Activated naive CD8-positive, alpha-beta T cell treated with anti-CD3 and anti-CD28 coated beads, Interleukin-2, amount 10 ng/mL, durations not matched to agents 7 days and 5 days (primary cell): Measurements from ENCODE around the gene C2CD4D. TPM values are rescaled to one million over a fixed set of nuclear protein-coding genes. Genes with fewer than 3 reads are reported as not detected.

Experiments used
- ATAC-seq: fragments of 150-1000 bp; cut with Tn5 transposase; one replicate; pipeline ENCODE4 v1.10.0; 2021; ENCODE audit warnings: low read depth, moderate library complexity
- POLR2A ChIA-PET: fragments of 350-600 bp; sonication (Branson Sonifier 250); formaldehyde crosslinking; loops from one replicate; lab custom pipeline; 2021; ENCODE audit warnings: antibody characterized with exemption; lab: Charles Lee
- DNase-seq: peaks from one replicate; pipeline ENCODE4 v3.0.0; 2021
- H3K27ac Mint-ChIP-seq: one replicate; pipeline ENCODE4 v1.8.0; 2022; ENCODE audit warnings: mild to moderate bottlenecking, mixed read lengths
- H3K27me3 Mint-ChIP-seq: one replicate; pipeline ENCODE4 v1.8.0; 2022; ENCODE audit warnings: mild to moderate bottlenecking, moderate library complexity, mixed read lengths
- H3K36me3 Mint-ChIP-seq: one replicate; pipeline ENCODE4 v1.8.0; 2021; ENCODE audit warnings: mild to moderate bottlenecking, mixed read lengths
- H3K4me1 Mint-ChIP-seq: one replicate; pipeline ENCODE4 v1.8.0; 2021; ENCODE audit warnings: mixed read lengths
- H3K4me3 Mint-ChIP-seq: one replicate; pipeline ENCODE4 v1.8.0; 2022; ENCODE audit warnings: mild to moderate bottlenecking, moderate library complexity, mixed read lengths
- H3K9me3 Mint-ChIP-seq: one replicate; pipeline ENCODE4 v1.8.0; 2021; ENCODE audit warnings: mixed read lengths
- total RNA-seq, 2 experiments: library from RNA; stranded (reverse); gene quantifications; one replicate each; pipeline ENCODE4 v1.2.3, GENCODE V29; 2021

C2CD4D gene
- total RNA-seq, 2 experiments from 2014 or later = 0.17 TPM; not detected in 1

DNA sequence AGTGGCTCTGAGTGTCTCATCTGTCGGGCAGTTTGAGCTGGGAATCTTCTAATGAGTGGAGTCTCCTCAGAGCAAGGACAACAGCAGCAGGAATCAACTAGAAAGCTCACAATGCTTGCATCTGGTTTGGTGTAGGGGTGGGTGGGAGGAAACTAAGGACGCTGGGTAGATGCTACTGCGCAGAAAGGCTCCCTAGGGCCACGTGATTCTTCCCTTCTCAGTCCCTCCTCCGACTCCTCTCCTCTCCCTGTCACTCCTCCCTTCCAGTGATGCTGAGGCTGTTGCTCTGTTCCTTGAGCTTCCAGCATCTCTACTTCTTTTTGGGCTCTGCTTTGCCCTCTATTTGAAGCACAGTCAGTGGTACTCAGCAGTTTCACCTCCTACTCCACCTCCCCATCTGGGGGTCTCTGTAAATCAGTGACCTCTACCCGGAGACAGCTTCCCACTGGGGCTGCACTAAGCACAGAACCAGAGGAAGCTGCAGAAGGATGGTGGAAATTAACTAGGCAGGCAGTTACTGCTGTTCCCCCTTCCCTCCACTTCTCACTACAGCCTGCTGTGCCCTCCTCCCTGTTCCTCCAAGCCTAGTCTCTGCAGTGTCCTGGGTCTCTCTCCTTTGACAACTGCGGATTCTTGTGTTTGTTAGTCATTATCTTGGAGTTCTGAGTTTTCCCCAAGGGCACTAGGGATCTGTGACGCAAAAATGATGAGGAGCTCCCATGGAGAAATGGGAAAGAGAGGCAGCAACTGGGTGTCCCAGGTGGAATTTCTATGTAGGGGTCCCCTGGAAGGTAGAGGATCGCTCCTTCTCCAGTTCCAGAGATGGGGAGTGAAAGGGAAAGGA is 40.2 kb downstream of the C2CD4D start:
- POLR2A ChIA-PET = no interaction called here
- no peak overlapping the region for H3K4me3 Mint-ChIP-seq
- H3K9me3 Mint-ChIP-seq = no peaks in the 10 kb centered on the region
- no peak for ATAC-seq
- DNase-seq = no peak
- H3K4me1 Mint-ChIP-seq = peaks cover 5% of the 10 kb centered on the region
- H3K27me3 Mint-ChIP-seq = peaks cover 7% of the 10 kb centered on the region
- no peaks in the 10 kb centered on the region for H3K36me3 Mint-ChIP-seq
- no peak overlapping the region for H3K27ac Mint-ChIP-seq

DNA sequence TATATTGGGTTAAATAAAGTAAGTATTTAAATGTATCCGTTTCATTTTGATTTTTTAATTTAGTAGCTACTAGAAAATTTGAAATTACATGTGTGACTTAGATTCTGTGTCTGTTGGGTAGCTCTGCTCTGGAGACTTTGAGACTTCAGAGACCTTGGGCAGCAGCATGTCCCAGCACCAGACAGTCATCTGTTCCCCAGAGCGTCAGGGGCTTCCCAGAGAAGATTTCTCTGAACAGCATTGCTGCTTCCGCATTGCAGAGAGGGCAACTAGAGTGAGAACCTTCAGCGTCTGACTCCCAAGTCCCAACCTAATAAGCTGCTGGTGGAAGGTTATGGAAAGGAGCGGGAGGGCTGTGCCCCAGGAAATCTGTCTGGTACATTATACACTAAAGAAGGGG is 41.0 kb downstream of the C2CD4D start:
- ATAC-seq (no peak), DNase-seq (no peak)
- Mint-ChIP-seq H3K27ac (no peak overlapping the region), H3K36me3 (no peaks in the 10 kb centered on the region), H3K4me1 (peaks cover 5% of the 10 kb centered on the region), H3K27me3 (peaks cover 7% of the 10 kb centered on the region), H3K9me3 (no peaks in the 10 kb centered on the region), H3K4me3 (no peak overlapping the region)
- POLR2A ChIA-PET = no interaction called here

DNA sequence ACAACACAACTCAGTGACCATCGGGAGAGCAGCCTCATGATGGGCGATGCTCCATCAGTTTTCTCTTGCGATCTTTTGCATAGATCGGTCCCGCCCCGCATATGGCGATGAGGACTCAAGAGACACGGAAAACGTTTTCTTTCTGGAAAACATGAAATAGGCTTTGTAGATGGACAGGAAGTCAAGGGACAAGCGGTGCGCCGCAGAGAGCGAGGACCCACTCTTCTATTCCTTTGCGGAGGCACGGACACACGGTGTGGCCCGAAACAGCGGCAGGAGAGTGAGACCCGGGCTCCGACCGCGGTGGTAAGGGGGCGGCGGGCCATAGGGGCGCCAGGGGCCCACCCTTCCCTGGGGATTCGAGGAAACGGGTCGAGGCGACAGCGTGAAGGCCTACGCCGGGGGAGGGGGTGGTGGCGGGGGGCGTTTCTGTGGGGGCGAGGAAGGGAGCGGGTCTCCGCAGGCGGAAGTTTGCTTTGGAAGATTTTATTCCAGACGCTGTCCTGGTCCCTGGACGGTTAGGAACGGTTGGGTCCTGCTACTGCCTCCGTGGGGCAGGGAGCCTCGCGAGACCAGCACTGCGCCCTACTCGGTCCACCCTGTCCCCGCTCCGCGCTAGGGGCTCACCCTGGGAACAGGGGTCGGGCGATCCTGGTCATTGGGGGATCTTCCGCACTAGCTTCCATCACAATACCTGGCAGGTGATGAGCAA is 48.5 kb downstream of the C2CD4D start:
- Mint-ChIP-seq H3K4me3 (peak overlapping the region; percentile 92), H3K4me1 (peaks cover 16% of the 10 kb centered on the region), H3K27ac (peak overlapping the region; percentile 90), H3K36me3 (no peaks in the 10 kb centered on the region), H3K27me3 (no peaks in the 10 kb centered on the region), H3K9me3 (no peaks in the 10 kb centered on the region)
- DNase-seq (peak; percentile 49), ATAC-seq (no peak)
- POLR2A ChIA-PET = interaction anchor here (2.2 kb wide), 1 partner anchor 28 kb away, joined by 17 read pairs; the partner anchor contains the start of gene MRPL9

DNA sequence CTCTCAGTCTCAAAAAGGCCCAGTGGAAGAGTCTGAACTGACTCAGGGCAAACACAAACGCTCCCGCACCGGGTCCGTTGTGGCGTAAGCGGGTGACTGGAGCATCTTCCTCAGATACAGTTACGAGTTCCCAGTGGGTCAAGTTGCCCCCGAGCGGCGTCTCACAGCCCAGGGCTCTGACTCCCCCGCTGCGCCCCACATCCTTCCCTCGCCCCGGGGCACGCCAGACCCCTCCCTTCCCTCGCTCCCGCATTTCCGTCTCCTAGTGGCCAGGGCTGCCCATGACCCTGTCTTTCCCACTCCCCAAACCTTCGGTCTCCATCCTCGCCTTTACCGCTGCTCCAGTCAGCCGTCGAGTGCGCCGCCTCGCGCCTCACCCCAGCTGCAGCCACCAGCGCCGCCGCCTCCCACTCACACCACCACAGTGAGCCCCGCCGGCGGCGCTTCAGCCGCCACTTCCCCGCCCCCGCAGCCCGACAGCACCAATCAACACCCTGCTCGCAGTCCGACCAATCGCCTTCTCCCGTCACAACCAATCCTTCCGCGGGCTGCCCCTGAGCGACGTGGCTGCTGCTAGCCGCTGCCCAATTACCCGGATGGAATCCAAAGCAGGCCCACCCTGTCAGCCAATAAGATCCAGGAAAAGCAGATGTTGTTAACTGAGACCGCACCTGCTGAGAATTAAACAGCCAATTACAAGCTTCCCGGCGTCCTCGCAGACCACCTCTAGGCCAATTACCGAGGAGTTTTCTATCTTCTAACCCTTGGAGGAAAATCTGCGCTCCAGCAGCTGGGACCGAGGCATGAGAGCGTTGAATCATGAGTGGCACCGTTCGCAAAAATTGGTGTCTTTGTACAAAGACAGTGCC is 49.3 kb downstream of the C2CD4D start, which contains the start of gene TDRKH:
TDRKH (minus strand) TSS at position 430 of the 869 bp plus-strand sequence. CDS start 7,478 bp downstream, outside the sequence.
- ATAC-seq (peak; percentile 97), DNase-seq (peak; percentile 95)
- H3K4me1 Mint-ChIP-seq = peaks cover 16% of the 10 kb centered on the region
- H3K27me3 Mint-ChIP-seq = no peaks in the 10 kb centered on the region
- H3K4me3 Mint-ChIP-seq = peak within 1 kb of the TSS; percentile 92
- H3K27ac Mint-ChIP-seq = peak within 1 kb of the TSS; percentile 90
- POLR2A ChIA-PET = interaction anchor here (0.9 to 2.2 kb wide), 2 partner anchors 14 to 27 kb away, joined by 3 to 17 read pairs; partner anchors contain the start of gene MRPL9
- no peaks in the 10 kb centered on the region for H3K36me3 Mint-ChIP-seq
- H3K9me3 Mint-ChIP-seq = no peaks in the 10 kb centered on the region

Other genes starting within 250 kb of the C2CD4D start
- 10 to 100 TPM; 24.8 to 26.6 TPM for gene SNX27, start 227.8 kb downstream of the C2CD4D start, total RNA-seq
- not detected for gene CELF3, start 123.0 kb downstream of the C2CD4D start, total RNA-seq
- gene RIIAD1, start 118.3 kb downstream of the C2CD4D start, total RNA-seq = not detected
- gene MRPL9, start 76.3 kb downstream of the C2CD4D start, total RNA-seq = 10 to 100 TPM; 87.4 to 95.0 TPM
- gene TDRKH, start 49.3 kb downstream of the C2CD4D start, total RNA-seq = 10 to 100 TPM; 15.9 to 16.1 TPM
- under 1 TPM in 1 of 2 experiments, not detected in 1; 0.14 TPM for gene LINGO4, start 34.4 kb downstream of the C2CD4D start, total RNA-seq
- gene RORC, start 8.0 kb downstream of the C2CD4D start, total RNA-seq = 1 to 10 TPM; 1.2 to 1.4 TPM
- not detected for gene THEM5, start 13.9 kb upstream of the C2CD4D start, total RNA-seq
- gene THEM4, start 69.7 kb upstream of the C2CD4D start, total RNA-seq = 10 to 100 TPM; 46.6 to 49.7 TPM
- 100 to 1,000 TPM; 529 to 544 TPM for gene S100A10, start 154.0 kb upstream of the C2CD4D start, total RNA-seq
- gene S100A11, start 197.2 kb upstream of the C2CD4D start, total RNA-seq = 100 to 1,000 TPM; 241 to 262 TPM
- not detected for gene TCHHL1, start 249.2 kb upstream of the C2CD4D start, total RNA-seq